IPS DF 6.9 (cell line): Measurements from ENCODE around the gene GSTK1.

Experiments
- DNase-seq: peaks from one replicate; pipeline ENCODE4 v3.0.0-alpha.2; 2013; ENCODE audit warnings: low read depth, low spot score
- H3K27ac ChIP-seq: one replicate; pipeline ENCODE4 v1.5.1; 2013; ENCODE audit warnings: low read length, control low read depth
- H3K27me3 ChIP-seq: 2 replicates; pipeline ENCODE4 v1.6.1; 2013; ENCODE audit warnings: mild to moderate bottlenecking, low read length; ENCODE audit not compliant: control insufficient read depth, insufficient read depth
- H3K36me3 ChIP-seq: 2 replicates; pipeline ENCODE4 v1.6.1; 2013; ENCODE audit warnings: low read length; ENCODE audit not compliant: control insufficient read depth, insufficient read depth
- H3K4me1 ChIP-seq: 2 replicates; pipeline ENCODE4 v1.6.1; 2013; ENCODE audit warnings: low read length; ENCODE audit not compliant: control insufficient read depth, insufficient read depth
- H3K4me3 ChIP-seq: 2 replicates; pipeline ENCODE4 v1.5.1; 2013; ENCODE audit warnings: mild to moderate bottlenecking, low read length
- H3K9me3 ChIP-seq: 2 replicates; pipeline ENCODE4 v1.6.1; 2013; ENCODE audit warnings: low read length, inconsistent platforms; ENCODE audit not compliant: control insufficient read depth, insufficient read depth
- WGBS: extraction: QIAGEN DNeasy Blood & Tissue Kit; methylation state at CpG from one replicate; pipeline ENCODE4 v1.1.7; 2013; ENCODE audit warnings: mixed read lengths, missing lambda C conversion rate; ENCODE audit not compliant: insufficient read length, insufficient coverage; 5-methylcytosine and 5-hydroxymethylcytosine counted together

GSTK1 gene

DNA sequence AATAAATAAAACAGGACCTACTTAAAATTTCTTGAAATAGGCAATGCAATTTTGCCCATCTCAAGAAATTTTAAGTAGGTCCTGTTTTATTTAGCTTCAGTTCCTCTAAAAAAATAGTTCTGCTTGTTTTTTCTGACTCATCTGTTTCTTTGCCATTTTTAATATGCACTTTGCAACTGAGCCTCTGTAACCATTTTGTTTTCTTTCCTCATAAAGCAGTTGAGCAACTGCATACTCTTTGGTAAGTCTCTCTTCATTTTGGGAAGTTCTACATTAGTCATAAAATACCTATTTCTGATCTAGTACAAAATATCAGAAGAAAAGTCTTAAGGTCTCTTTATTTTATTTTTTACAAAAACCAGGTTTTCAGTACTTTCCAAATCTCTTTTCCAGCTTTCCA, 23.4 kb upstream of the GSTK1 start:
- Histone ChIP-seq H3K4me1 (peaks cover 2% of the 10 kb centered on the region; the same call in 1 of the 2 replicates), H3K27me3 (no peaks in the 10 kb centered on the region; the same call in 1 of the 2 replicates), H3K36me3 (no peaks in the 10 kb centered on the region), H3K9me3 (no peaks in the 10 kb centered on the region), H3K4me3 (no peak overlapping the region), H3K27ac (no peak overlapping the region)
- no peak for DNase-seq

DNA sequence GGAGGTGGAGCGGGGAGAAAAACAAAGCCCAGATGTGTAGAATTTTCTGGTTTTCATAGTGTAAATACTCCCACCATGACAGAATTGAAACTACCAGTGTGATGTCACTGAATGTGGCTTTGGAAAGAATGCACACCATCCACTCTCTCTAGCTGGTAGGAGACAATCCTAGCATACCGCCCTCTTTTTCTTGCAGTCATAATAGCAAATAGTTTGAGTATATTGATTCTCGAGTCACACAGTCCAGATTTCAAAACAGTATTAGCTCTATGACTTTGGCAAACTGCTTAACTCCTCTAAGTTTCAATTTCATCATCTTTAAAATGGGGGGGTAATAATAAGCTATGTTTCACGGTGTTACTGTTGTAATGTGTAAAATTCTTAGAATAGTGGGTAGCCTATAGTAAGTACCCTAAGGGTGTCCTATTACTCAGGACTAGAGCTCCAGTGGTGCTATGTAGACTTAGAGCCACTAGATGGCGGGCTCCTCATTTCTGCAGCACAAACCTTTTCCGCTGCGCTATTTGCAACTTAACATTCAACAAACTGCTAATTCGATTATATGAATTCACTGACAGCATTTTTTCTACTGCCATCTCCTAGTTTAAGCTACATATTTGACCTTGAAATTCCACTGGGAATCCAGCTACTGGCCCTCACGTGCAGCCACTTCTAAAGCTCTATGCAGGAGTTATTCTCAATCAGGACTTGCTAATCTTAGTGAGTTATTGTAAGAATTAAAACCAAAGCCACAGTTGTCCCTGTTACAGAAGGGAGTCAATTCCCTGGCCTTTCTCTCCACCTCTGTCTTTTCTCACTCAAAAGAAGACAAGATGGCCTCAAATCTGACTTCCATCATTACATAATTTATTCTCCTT, 22.7 kb upstream of the GSTK1 start:
- Histone ChIP-seq H3K4me3 (no peak overlapping the region), H3K27ac (no peak overlapping the region), H3K36me3 (no peaks in the 10 kb centered on the region), H3K9me3 (no peaks in the 10 kb centered on the region), H3K27me3 (no peaks in the 10 kb centered on the region; the same call in 1 of the 2 replicates), H3K4me1 (peaks cover 2% of the 10 kb centered on the region; the same call in 1 of the 2 replicates)
- peak; percentile 27 for DNase-seq
- no CpG with 5 or more reads among the region's 9 CpGs for whole genome bisulfite sequencing

DNA sequence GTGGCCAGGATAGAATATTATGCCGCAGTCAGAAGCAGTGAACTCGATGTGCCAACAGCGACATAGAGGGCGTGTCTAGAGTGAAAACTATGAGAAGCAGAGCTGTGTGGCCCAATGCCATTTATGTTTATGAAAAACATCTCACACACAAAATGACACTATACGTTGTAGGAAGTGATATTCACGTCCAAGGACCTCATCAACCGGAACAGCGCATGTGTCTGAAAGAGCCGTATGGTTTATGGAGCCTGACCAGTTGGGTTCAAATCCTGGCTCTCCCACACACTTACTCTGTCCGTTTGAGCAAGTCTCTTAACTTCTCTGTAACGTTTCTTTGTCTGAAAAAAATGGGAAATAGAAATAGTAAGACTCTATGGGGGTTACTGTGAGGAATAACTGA, 20.9 kb upstream of the GSTK1 start:
- Histone ChIP-seq H3K9me3 (no peaks in the 10 kb centered on the region), H3K4me3 (no peak overlapping the region), H3K4me1 (peaks cover 2% of the 10 kb centered on the region; the same call in 1 of the 2 replicates), H3K36me3 (no peaks in the 10 kb centered on the region), H3K27me3 (no peaks in the 10 kb centered on the region; the same call in 1 of the 2 replicates), H3K27ac (no peak overlapping the region)
- DNase-seq, result no peak
- WGBS, result no CpG with 5 or more reads among the region's 11 CpGs

DNA sequence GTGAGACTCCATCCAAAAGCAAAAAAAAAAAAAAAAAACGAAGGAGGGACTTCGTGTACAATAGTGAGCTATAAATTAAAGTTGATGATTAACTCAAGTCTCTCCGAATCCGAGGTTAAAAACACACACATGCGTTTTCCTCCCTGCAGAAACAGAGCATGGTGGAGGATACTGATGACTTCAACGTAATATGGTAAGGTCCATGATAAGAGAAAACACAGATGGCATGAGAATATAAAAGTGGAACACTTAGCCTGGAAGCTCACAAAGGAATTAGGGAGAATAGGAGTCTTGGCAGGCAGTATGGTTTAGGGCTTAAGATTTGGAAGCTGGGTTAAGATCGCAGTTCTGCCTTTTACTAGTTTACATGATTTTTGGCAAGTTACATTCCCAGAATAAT, 20.1 kb upstream of the GSTK1 start:
- Histone ChIP-seq H3K4me1 (peaks cover 2% of the 10 kb centered on the region; the same call in 1 of the 2 replicates), H3K27me3 (no peaks in the 10 kb centered on the region; the same call in 1 of the 2 replicates), H3K27ac (no peak overlapping the region), H3K4me3 (no peak overlapping the region), H3K36me3 (no peaks in the 10 kb centered on the region), H3K9me3 (no peaks in the 10 kb centered on the region)
- WGBS, result no CpG with 5 or more reads among the region's 7 CpGs
- no peak for DNase-seq

DNA sequence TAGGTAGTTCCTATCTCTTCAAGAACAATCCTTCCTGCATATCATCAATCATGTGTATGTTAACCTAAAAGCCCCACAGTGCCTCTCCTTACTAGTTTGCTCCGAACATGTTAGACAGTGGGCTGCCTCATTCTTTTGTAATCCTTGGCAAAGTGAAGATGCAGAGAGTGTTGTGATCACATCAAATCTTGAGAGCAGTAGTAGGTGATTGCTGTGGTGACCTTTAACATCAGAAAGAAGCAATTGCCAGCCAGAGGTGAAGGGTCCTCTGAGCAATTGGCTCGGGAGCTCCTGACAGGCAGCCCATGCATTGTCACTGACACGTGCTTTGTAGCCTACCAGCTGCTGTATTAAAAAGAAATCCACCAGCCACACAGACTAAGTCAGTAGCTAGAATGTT, 19.6 kb upstream of the GSTK1 start:
- peaks cover 2% of the 10 kb centered on the region; the same call in 1 of the 2 replicates for H3K4me1 ChIP-seq
- no peak overlapping the region for H3K4me3 ChIP-seq
- H3K36me3 ChIP-seq, result no peaks in the 10 kb centered on the region
- no CpG with 5 or more reads among the region's 3 CpGs for WGBS
- H3K9me3 ChIP-seq, result no peaks in the 10 kb centered on the region
- DNase-seq, result no peak
- H3K27ac ChIP-seq, result no peak overlapping the region
- H3K27me3 ChIP-seq, result no peaks in the 10 kb centered on the region; the same call in 1 of the 2 replicates

DNA sequence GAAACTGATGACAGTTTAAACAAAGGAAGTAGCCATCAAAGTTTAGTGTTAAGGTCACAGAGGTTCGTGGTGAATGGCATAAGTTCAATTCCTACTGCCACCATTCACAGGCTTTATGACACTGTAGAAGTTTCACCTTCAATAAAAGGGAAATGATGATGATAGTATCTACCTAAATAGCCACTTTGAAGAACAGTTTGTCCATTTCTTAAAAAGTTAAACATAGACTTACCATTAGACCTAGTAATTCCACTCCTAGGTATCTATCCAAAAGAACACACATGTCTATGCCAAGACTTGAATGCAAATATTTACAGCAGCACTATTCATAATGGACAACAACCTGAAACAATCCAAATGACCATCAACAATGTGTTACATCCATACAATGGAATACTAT, 18.9 kb upstream of the GSTK1 start:
- no peaks in the 10 kb centered on the region for H3K36me3 ChIP-seq
- DNase-seq, result no peak
- WGBS, result no CpG with 5 or more reads among the region's 1 CpG
- no peaks in the 10 kb centered on the region; the same call in 1 of the 2 replicates for H3K27me3 ChIP-seq
- H3K27ac ChIP-seq, result no peak overlapping the region
- H3K4me3 ChIP-seq, result no peak overlapping the region
- H3K9me3 ChIP-seq, result no peaks in the 10 kb centered on the region
- peaks cover 2% of the 10 kb centered on the region; the same call in 1 of the 2 replicates for H3K4me1 ChIP-seq

DNA sequence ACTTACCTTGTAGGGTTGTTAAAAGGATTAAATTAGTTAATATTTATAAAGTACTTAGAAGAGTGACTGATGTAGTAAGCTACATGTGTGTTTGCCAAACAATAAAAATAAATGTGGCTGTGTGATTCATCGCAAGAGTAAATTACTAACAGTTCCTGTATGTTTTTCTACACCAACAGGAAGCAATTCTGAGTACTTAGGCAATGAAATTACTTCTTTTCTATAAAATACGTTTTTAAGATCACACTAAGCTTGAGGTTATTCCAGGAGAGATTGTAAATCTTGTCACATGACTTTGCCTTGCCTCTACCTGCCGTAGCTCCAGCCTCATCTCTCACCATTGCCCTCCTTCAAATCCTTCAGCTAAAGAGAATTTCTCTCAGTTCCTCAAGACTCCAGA, 18.1 kb upstream of the GSTK1 start:
- Histone ChIP-seq H3K4me3 (no peak overlapping the region), H3K27me3 (no peaks in the 10 kb centered on the region; the same call in 1 of the 2 replicates), H3K36me3 (no peaks in the 10 kb centered on the region), H3K27ac (no peak overlapping the region), H3K9me3 (no peaks in the 10 kb centered on the region), H3K4me1 (peaks cover 2% of the 10 kb centered on the region; the same call in 1 of the 2 replicates)
- no CpG with 5 or more reads among the region's 3 CpGs for WGBS
- no peak for DNase-seq

DNA sequence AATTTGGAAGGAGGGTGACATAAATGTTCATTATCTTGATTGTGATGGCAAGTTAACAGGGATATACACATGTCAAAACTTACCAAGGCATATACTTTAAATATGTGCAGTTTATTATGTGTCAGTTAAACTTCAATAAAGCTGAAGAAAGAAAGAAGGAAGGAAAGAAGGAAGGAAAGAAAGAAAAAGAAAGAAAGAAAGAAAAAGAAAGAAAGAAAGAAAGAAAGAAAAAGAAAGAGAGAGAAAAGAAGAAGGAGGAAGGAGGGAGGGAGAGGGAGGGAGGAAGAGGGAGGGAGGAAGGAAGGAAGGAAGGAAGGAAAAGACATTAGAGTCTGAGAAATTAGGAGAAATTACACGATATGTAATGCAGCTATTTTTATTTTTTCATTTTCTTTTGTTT, 15.9 kb upstream of the GSTK1 start:
- no CpG with 5 or more reads among the region's 1 CpG for WGBS

DNA sequence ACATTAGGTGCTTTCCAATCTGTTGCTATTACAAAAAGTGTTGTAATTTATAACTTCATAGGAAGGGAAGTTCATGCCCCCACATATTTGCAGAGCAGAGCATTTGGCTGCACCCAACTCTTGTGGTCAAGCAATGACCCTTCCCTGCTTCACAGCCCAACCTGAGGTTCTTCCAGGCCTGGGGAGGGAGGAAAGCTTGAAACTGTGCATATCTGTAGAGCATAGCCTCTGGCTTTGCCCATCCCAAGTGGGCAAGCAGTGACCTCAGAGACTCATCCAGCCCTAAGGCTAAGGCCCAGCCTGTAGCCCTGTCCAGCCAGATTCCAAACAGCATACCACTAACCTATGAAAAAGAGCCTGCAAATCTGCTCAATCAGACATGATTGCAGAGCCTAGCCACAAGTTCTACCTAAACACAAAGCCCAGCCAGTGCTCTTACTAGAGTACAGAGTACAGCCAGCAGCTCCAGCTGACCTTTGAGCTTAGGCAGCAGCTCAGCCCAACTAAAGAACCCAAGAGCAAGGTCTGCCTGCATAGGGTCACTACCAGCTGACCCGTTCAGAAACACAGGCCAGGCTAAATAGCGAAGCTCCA, 14.4 kb upstream of the GSTK1 start:
- no peak for DNase-seq

More for the DNA sequence above, 15.9 kb upstream of the GSTK1 start:
- DNase-seq, result no peak
- no peaks in the 10 kb centered on the region for H3K9me3 ChIP-seq
- no peaks in the 10 kb centered on the region for H3K27me3 ChIP-seq
- no peaks in the 10 kb centered on the region for H3K4me1 ChIP-seq
- no peak overlapping the region for H3K27ac ChIP-seq
- H3K36me3 ChIP-seq, result no peaks in the 10 kb centered on the region
- H3K4me3 ChIP-seq, result no peak overlapping the region

DNA sequence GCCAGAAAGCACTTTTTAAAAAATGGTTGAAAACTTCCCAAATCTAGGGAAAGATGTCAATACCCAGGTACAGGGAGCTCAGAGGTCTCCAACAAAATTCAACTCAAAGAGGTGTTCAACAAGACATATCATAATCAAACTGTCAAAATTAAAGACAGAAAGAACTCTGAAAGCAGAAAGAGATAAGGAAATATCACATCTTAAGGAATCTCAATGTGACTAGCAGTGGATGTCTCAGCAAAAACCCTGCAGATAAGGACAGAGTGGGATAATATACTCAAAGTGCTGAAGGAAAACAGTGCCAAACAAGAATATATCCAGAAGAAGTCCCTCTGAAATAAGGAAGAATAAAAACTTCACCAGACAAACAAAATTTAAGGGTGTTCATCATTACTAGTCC, 13.0 kb upstream of the GSTK1 start:
- no peaks in the 10 kb centered on the region for H3K27me3 ChIP-seq
- no peaks in the 10 kb centered on the region for H3K36me3 ChIP-seq
- no peak for DNase-seq
- H3K9me3 ChIP-seq, result no peaks in the 10 kb centered on the region
- H3K4me3 ChIP-seq, result no peak overlapping the region
- no peaks in the 10 kb centered on the region for H3K4me1 ChIP-seq
- no peak overlapping the region for H3K27ac ChIP-seq

More for the DNA sequence above, 14.4 kb upstream of the GSTK1 start:
- Histone ChIP-seq H3K27me3 (no peaks in the 10 kb centered on the region), H3K27ac (no peak overlapping the region), H3K9me3 (no peaks in the 10 kb centered on the region), H3K4me3 (no peak overlapping the region), H3K36me3 (no peaks in the 10 kb centered on the region), H3K4me1 (no peaks in the 10 kb centered on the region)
- no CpG with 5 or more reads among the region's 2 CpGs for WGBS
